Vagina (tissue), 2 donors: Measurements from ENCODE around the gene FBXO24.

Experiments used
- CTCF ChIP-seq, 3 experiments: fragments of 450-650 bp in 2 of 3; fragments of 200-600 bp in 1 of 3; sonication (generic) in 1 of 3; IDR thresholded peaks; one replicate each; pipeline ENCODE4 v1.5.1; 2017 to 2019; ENCODE audit warnings: antibody characterized with exemption in 3 of 3, mild to moderate bottlenecking in 2 of 3, moderate library complexity in 2 of 3
- POLR2A ChIP-seq, 2 donors: fragments of 450-650 bp; IDR thresholded peaks; one replicate each; pipeline ENCODE4 v1.6.1; 2017; ENCODE audit warnings: antibody characterized with exemption in 2 of 2, mild to moderate bottlenecking in 2 of 2, moderate library complexity in 2 of 2
- POLR2AphosphoS5 ChIP-seq, 2 donors: sonication (generic); formaldehyde crosslinking; IDR thresholded peaks; one replicate each; pipeline ENCODE4 v1.9.0; 2017; ENCODE audit warnings: antibody characterized with exemption in 2 of 2, mild to moderate bottlenecking in 2 of 2, low read depth in 1 of 2; ENCODE audit not compliant: insufficient read depth in 1 of 2

DNA sequence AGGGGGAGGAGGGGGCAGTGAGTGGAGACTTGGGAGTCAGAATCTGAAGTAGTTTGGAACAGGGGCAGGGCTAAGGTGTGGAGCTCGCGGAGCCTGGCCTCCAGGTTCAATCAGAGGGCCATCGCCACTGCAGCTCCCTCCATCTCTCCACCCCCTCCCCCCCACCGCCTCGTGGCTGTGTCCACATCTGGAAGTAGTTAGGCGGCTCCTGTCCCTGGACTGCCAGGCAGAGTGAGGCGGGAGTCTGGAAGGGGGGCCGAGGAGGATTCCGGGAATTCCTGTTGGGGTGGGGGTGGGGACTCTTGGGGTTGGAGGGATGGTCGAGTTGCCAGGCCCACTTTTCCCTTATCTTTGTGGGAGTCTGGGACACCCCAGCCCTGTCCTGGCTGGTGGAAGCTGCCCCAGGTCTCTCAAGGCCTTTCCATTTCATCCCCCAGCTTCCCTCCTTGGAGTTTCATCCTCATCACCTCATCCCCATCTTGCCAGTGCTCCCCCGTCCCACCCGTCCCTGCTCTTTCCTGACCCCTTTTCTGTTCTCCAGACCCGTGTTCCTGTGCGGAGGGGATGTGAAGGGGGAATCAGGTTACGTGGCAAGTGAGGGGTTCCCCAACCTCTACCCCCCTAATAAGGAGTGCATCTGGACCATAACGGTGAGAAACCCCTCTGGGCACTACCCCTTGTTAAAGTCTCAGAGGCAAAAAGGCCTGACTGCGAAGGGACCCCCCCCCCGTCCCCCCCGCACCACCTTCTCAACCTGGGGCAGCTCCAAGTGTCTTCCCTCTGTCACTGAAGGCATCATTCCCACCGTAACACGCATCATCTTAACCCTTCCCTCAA lies 17.0 kb downstream of the FBXO24 start:
- peak in 1 of 2 donors; percentile 58 for TF ChIP-seq POLR2AphosphoS5 (IDR thresholded peaks at IDR 0.05; ENCODE audit: insufficient read depth in 1 of 2, low read depth in 1 of 2)
- TF ChIP-seq POLR2A (IDR thresholded peaks at IDR 0.05), result no peak
- TF ChIP-seq CTCF (IDR thresholded peaks at IDR 0.05), result no peak
